GM21576 (cell line): Measurements from ENCODE around the gene NRG2.

Experiments
- ATAC-seq: cut with Tn5 transposase; IDR thresholded peaks from one replicate; pipeline ENCODE4 v1.9.1; 2021; ENCODE audit warnings: mild to moderate bottlenecking, moderate library complexity; ENCODE audit not compliant: unreplicated experiment

Gene NRG2

DNA sequence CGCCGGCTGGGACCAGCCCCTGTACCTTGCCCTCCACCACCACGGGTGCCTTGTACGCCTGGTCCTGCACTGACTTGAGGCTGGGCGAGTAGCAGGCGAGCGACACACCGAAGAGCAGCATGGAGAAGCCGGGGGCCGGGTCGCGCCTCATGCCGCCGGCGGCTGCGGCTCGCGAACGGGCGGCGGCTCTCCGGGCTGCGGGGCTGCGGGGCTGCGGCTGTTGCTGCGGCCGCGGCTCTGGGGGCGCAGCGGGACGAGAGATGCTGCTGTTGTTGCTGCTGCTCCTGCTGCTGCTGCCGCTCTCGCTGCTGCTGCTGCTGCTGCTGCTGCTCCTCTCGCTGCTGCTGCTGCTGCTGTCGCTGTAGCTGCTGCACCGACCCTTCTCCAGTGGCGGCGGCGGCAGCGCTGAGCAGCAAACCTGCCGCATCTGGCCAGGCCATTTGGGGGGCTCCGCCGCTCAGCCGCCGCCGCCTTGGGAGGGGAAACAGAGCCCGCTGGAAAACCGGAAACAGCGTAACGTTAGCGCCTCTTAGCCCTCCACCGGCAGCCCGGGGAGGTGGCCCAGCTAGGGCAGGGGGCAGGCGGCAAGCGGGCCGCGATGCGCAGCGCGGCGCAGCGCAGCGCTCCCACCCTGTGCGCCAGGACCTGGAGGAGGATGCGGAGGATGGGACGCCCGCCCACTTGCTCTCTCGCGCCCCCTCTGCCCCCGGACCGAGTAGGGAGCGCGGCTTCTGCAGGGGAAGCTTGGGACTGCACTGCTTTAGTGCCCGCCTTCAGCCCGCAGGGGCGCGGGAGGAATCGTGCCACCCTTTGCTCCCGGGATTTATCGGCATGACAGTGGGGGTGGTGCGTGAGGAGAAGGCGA lies at the start of gene NRG2:
NRG2 (minus strand) TSS at position 657 of the 865 bp plus-strand sequence.
- ATAC-seq, result no peak

DNA sequence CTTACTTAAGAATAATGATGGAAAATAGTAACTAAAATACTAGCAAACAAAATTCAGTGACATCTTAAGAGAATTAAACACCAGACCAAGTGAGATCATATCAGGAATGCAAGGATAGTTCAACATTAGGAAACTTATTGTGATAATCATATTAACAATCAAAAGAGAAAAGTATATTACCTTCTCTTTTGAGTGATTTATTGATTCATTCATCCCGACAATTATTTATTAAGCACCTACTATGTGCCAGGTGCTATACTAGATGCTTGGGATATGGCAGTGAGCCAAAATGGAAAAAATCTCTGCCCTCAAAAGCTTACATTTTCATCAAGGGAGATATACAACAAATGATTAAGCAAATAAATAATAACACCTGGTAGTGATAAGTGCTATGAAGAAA lies 47.2 kb upstream of the NRG2 start:
- ATAC-seq, result no peak

DNA sequence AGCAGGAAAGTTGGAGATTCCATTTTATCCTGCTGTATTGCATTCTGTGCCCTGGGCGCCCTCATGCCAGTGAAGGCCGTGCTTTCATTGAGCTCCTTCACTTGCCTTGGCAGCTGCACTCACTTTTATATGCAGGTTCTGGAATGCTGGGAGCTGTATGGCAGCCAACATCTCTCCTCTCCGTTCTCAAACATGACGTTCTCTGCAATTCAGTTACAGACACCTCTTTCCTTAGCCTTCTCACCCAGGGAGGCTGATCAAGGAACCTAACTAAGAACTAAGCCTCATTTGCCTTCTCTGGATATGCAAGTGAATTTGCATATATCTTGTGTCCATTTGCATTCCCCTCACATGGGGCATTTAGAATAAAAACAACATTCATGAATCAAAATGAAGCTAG lies 41.4 kb upstream of the NRG2 start:
- ATAC-seq, result no peak

DNA sequence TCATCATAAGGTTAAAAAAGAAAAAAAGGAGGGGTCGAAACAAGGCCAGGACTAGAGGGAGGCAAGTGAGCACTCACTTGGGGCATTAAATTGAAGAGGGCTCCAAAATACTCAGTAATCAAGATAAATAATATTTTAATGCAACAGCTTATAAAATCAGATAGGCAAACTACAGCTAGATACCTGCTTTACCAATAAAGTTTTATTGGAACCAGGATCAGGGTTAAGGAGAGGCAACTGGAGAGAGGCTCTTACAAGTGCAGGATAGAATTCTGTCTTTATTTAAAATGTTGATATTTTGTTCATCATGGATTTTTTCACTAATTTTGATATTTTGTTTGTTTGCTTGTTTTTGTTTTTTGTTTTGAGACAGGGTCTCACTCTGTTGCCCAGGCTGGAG lies 40.6 kb upstream of the NRG2 start:
- ATAC-seq, result no peak

DNA sequence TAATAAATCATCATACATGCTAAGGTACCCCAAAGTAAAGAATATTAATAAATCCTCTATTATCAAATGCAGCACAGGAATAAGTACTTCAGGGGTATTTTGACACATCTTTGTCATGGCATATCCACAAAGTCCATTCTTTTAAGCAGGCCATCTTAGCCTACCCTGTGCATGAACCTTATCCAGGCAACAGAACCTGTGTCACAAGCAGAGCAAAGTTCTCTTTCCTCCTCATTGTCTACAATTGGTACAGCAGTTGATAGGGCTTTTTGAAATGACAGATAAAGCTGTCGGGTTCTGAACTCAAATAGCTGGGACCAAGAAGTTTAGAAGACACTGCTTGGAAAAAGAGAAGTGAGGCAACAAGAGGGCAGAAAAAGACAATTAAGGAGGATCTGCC lies 40.0 kb upstream of the NRG2 start:
- no peak for ATAC-seq

DNA sequence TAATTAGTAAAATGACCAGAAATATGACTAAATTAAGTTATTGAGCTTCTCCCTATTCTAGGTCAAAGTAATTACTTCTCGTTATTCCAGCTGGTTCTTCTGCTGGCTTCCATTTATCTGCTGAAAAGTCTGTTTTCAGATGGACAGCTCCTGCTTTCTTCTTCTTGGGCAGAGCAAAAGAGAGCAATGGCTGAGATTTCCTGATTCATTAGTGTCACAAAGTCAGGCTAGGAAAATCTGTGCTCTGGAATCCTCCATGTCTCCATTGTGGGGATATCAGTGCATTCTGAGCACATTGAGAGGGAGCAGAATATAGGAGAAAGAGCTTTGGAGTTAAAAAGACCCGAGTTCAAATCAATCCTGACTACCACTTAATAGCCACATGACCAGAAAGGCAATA lies 33.7 kb upstream of the NRG2 start:
- ATAC-seq, result no peak

DNA sequence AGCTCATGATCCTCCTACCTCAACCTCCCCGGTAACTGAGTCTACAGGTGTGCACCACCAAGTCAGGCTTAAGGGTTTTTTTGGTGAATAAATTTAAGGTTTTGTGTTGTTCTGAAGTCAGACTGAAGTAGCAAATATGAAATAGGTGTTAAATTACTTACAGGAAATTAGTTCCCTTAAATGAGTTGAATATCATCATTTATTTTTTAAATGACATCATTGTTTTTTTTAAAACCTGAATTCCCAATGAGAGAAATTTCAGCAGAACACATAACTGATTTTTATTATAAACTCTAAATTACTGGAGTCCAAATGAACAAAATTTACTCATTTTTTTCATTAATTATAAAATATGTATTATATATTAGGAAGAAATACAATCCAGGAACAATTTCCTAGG lies 33.0 kb upstream of the NRG2 start:
- no peak for ATAC-seq

DNA sequence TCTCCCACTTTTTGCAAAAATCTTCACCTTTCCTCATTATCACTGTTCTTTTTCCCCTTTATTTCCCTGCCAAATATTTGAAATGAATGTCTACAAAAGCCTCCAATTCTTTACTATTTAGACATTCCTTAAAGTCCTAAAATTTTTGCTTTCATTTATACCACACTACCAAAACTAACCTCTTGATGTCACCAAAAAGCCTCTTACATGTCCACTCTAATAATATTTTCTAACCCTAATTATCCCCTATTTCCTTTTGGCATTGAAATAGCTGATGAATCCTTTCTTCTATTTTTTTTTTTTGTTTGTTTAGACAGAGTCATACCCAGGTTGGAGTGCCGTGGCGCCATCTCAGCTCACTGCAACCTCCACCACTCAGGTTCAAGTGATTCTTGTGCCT lies 32.3 kb upstream of the NRG2 start:
- ATAC-seq, result no peak

DNA sequence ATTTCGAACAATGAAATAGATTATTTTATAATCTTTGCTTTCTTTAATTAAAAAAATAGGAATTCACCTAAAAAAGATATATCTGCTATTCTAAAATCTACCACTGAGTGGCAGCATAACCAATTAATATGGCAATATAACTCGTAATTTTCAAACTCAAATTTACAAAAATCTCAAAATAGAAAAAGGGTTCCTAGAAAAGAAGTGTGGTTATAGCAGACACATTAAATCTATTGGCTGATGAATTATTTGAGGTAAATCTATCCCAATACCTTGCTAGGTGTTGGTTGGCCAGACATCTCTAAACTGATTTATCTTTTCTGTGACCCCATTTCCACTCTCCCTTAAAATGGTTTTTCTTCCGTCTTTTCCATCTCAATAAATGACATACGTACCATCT lies 30.2 kb upstream of the NRG2 start:
- ATAC-seq, result no peak

DNA sequence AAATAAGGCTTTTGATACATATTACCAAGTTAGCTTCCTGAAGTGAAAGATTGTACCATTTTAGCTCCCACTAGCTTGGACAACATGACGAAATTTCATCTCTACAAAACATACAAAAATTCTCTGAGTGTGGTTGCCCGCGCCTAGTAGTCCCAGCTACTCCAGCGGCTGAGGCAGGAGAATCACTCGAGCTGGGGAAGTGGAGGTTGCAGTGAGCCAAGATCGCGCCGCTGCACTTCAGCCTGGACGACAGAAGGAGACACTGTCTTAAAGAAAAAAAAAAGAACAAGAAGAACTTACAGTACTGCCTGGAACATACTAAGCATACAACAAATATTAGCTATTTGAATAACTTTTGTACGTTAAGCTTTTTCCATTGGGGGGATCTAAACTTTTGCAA lies 29.7 kb upstream of the NRG2 start:
- ATAC-seq, result no peak

DNA sequence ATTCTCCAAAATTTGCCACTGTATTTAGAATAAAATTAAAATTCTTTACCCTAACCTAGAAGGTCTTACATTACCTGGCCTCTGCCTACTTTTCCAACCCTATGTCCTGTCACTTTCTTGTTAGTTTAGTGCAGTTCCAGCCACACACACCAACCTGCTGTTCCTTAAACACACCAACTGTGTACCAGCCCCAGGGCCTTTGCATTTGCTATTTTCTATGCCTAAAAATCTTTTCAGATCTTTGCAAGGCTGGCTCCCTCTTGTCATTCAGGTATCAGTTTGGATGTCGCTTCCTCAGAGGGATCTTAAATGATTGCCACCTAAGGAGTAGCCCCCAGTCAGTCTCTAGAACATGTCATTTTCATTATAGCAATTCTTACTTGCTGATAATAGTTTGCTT lies 17.7 kb upstream of the NRG2 start:
- no peak for ATAC-seq

DNA sequence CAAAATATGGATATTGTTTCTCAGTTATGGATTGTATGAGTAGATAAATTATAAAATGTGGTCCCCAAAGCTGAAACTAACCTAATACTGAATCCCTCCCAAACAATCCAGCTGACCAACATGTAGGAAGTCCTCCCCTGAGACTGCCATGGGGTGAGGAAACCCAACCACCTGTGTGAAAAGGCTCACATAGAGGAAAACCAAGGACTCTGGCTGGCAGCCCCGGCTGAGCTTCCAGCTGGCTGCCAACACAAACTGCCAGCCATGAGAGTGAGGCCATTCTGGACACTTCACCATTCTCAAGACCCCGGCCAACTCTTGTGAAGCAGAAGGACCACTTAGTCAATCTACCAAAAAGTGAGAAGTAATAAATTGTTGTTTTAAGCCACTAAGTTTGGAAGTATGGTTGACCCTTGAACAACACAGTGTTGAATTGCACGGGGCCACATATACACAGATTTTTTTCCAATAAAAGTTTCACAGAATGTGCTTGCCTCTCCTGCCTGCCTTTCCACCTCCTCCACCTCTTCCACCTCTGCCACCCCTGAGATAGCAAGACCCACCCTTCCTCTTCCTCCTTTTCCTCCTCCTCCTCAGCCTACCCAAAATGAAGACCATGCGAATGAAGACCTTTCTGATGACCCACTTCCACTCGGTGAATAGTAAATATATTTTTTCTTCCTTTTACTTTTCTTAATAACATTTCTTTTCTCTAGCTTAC lies 15.3 kb upstream of the NRG2 start:
- no peak for ATAC-seq

DNA sequence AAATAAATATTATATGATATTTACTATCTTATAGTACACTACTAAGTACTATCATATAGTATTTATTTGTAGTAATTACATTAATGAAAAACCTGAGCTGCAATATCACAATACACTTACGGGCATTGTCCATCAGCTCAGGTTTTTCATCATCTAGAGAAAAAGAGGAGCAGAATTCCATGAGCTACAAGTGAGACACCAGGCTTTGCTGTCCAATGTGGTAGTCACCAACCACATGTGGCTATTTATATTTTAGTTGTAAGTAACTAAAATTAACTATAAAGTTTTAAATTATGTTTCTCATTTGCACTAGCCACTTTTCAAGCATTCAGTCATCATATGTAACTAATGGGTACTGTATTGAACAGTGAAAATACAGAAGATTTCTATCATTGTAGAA lies 13.8 kb upstream of the NRG2 start:
- no peak for ATAC-seq

DNA sequence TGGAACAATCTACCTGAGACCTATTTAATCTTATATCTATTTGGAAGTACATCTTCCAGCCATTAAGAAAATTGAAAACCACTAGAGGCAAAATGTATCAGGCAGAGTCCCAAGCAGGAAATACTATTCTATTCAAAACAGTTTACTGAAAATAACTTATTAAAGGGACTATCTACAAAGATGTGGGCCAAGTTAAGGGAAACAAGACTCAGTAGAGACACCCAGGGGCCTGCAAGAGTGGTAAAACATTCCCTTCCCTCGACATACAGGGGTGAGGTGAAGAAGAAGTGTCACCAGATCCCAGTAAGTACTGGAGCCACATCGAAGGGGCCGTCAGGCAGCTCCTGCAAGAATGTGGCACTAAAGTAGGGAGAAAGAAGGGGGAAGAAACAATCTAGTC lies 12.1 kb upstream of the NRG2 start:
- no peak for ATAC-seq

DNA sequence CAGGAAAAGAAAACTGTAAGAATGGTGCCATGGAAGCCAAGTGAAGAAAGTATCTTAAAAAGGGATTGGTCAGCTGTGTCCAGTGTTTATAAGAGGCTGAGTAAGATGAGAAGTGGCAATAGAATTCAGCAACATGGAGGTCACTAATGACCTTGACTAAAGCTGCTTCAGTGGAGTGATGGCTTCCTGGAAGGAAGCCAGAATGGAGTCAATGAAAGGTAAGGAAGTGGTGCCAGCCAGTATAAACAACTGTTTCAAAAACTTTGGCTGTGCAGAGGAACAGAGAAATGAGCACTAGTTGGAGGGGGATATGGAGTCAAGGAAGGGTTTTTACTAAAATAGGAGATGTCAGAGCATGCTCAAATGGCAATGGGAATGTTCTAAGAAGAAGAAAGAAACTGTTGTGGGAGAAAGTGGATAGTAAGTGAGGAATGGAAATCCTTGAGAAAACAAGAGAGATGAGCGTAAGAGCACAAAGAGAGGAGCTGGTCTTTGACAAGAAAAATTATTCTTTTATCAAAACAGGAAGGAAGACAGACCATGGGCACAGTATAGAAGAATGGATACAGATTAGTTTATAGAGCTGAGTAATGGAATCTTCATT lies 11.1 kb upstream of the NRG2 start:
- no peak for ATAC-seq

DNA sequence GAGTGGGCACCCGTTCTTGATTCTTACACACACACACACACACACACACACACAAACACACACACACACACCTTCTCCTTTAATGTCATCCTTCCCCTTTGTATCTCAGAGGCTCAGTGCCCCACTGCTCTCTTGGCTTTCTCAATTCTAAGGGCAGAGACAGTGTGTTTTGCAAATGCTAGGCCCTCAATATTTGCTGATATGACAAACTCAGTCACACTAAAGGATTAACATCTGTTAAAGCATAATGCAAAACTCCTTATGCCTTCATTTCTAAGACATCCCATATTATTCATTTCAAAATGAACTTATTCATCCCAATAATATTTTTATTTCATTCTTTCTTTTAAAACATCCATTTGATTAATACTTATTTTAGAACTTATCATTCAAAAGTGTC lies 8.9 kb upstream of the NRG2 start:
- no peak for ATAC-seq

DNA sequence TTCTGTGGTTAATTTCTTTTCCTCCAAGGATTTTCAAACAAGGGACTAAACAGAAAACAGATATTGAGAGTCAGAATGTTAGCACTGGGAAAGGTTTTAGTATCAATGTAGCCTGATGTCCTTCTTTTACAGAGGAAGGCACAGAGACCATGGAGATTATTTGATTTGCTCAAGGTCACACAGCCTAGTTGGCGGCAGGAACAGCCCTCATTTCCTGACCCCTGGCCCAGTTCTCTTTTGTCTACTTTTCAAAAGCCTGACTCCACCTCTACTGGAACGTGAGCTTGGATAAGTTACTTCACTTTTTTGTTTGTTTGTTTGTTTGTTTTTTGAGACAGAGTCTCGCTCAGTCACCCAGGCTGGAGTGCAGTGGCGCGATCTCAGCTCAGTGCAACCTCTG lies 6.6 kb upstream of the NRG2 start:
- no peak for ATAC-seq

DNA sequence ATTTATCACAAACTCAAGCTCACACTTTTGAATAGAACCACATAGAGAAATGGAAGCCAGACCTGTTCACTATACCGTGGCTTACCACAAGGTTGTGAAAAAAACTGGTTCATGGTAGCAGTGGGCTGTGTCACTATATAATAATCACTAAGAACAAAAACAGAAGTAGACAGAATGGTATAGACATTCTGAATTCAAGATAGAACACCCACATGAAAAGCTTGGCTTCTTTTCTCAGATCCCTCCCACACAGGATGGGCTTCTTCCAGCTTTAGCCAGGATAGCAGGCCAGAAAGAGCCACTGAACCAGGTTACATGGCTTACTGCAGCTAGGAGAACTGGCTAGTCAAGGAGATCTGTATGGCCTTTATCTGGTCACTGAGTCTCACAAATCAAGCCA lies 6.1 kb upstream of the NRG2 start:
- ATAC-seq, result no peak

DNA sequence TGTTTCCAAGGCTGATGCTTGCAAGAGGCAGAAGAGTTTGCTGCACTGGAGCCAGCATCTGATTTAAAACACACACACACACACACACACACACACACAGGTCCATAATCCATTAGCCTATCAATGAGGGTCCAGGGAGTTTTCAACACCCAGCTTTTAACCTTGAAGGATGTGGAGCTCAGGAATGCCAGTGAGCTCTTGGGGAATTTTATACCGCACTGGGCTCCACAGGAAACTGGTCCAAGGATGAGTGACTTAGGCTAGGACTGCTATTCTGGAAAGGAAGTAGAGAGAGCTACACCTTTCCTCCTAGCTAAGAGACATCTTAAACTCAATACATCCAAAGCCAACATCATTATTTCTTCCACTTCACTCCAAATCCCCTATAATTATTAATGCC lies 942 bp upstream of the NRG2 start:
- ATAC-seq, result no peak

DNA sequence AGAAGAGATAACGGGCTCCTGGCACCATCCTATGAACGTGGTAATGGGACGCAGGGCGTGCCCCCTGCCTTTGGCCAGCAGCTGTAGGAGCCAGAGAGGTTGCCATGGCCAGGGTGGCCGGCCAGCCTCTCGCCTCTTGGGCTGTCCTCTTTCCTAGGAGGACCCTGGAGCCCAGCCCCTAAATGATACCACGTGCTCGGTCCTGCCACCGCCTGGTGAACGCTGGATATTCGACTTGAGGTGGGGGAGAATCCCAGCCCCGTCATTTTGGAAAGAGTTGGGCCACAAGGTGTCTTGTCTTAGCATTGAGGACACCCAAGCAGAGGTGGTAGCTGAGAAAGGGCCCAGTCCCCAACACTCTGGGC lies 391 bp upstream of the NRG2 start:
- no peak for ATAC-seq

DNA sequence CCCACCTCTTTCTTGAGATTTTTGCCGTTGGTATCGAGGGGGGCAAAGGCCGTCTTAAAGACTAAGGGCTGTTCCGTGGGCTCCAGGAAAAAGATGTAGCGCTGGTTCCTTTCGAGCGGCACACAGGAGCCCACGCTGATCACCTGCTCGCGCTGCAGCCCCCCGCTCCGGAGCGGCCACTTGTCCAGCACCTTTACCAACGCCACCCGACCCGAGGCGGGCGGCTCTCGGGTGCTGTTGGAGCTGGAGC lies 781 bp downstream of the NRG2 start:
- ATAC-seq, result no peak
